Osteoblast (primary cell): ENCODE measurements around the gene NPAS3. TPM values are rescaled to one million over a fixed set of nuclear protein-coding genes. Genes with fewer than 3 reads are reported as not detected.

ENCODE experiments used
- DNase-seq: peaks from one replicate; pipeline ENCODE4 v3.0.0; 2011; ENCODE audit warnings: low spot score, mixed read lengths; ENCODE audit not compliant: insufficient read length; ENCODE audit errors: missing footprints
- H2AFZ ChIP-seq: 2 replicates; pipeline ENCODE4 v1.6.0; 2011; ENCODE audit warnings: mild to moderate bottlenecking, low read length
- H3K27ac ChIP-seq: 2 replicates; pipeline ENCODE4 v1.5.1; 2011; ENCODE audit warnings: mild to moderate bottlenecking, low read depth, low read length, moderate library complexity
- H3K27me3 ChIP-seq: 2 replicates; pipeline ENCODE4 v1.6.0; 2012; ENCODE audit warnings: mild to moderate bottlenecking, control low read depth, inconsistent platforms, low read length, moderate library complexity; ENCODE audit not compliant: insufficient read depth
- H3K36me3 ChIP-seq: 2 replicates; pipeline ENCODE4 v1.5.1; 2011; ENCODE audit warnings: mild to moderate bottlenecking, low read length, control low read depth, moderate library complexity; ENCODE audit not compliant: insufficient read depth
- H3K4me1 ChIP-seq: 2 replicates; pipeline ENCODE4 v1.5.1; 2011; ENCODE audit warnings: mild to moderate bottlenecking, low read length, control low read depth, moderate library complexity; ENCODE audit not compliant: insufficient read depth
- H3K4me2 ChIP-seq: 2 replicates; pipeline ENCODE4 v1.6.0; 2011; ENCODE audit warnings: mild to moderate bottlenecking, low read length; ENCODE audit not compliant: insufficient read depth
- H3K4me3 ChIP-seq: fragments of 200-600 bp; sonication (generic); 3 replicates; pipeline ENCODE4 v1.5.1; 2012; ENCODE audit warnings: mild to moderate bottlenecking, low read length, inconsistent platforms; ENCODE audit not compliant: insufficient read depth
- H3K79me2 ChIP-seq: 2 replicates; pipeline ENCODE4 v1.6.0; 2012; ENCODE audit warnings: mild to moderate bottlenecking, low read length, control low read depth, inconsistent platforms; ENCODE audit not compliant: insufficient read depth
- H3K9me3 ChIP-seq: 2 replicates; pipeline ENCODE4 v1.5.1; 2011; ENCODE audit warnings: low read depth, low read length, control low read depth
- H4K20me1 ChIP-seq: 2 replicates; pipeline ENCODE4 v1.6.0; 2012; ENCODE audit warnings: mild to moderate bottlenecking, low read length, control low read depth; ENCODE audit not compliant: insufficient read depth
- total RNA-seq: library from RNA; depleted of rRNA; stranded (reverse); fragments of >200 nt; gene quantifications from 2 replicates; pipeline ENCODE4 v1.2.3, GENCODE V29; 2012
- TF ChIP-seq, protein P1 (sequence below): IDR thresholded peaks from 2 replicates; pipeline ENCODE4 v1.5.1; 2011; ENCODE audit warnings: mild to moderate bottlenecking, low read depth, low read length, moderate library complexity; ENCODE audit errors: extremely low read depth

Gene NPAS3
- total RNA-seq, 1 donor = 0.72 TPM

- no peaks in the 10 kb centered on the region for H3K9me3 ChIP-seq
- H3K4me3 ChIP-seq = no peak overlapping the region
- no peak overlapping the region for H3K4me2 ChIP-seq
- TF ChIP-seq, protein P1, sequence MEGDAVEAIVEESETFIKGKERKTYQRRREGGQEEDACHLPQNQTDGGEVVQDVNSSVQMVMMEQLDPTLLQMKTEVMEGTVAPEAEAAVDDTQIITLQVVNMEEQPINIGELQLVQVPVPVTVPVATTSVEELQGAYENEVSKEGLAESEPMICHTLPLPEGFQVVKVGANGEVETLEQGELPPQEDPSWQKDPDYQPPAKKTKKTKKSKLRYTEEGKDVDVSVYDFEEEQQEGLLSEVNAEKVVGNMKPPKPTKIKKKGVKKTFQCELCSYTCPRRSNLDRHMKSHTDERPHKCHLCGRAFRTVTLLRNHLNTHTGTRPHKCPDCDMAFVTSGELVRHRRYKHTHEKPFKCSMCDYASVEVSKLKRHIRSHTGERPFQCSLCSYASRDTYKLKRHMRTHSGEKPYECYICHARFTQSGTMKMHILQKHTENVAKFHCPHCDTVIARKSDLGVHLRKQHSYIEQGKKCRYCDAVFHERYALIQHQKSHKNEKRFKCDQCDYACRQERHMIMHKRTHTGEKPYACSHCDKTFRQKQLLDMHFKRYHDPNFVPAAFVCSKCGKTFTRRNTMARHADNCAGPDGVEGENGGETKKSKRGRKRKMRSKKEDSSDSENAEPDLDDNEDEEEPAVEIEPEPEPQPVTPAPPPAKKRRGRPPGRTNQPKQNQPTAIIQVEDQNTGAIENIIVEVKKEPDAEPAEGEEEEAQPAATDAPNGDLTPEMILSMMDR = no peak
- H3K79me2 ChIP-seq = no peaks in the 10 kb centered on the region
- H4K20me1 ChIP-seq = no peaks in the 10 kb centered on the region
- H3K4me1 ChIP-seq = no peaks in the 10 kb centered on the region
- H3K36me3 ChIP-seq = no peaks in the 10 kb centered on the region
- H3K27ac ChIP-seq = no peak overlapping the region
- H2AFZ ChIP-seq = no peak overlapping the region
- H3K27me3 ChIP-seq = no peaks in the 10 kb centered on the region
- DNase-seq = no peak
These were observed 531.2 kb downstream of the NPAS3 start for GRCh38 chr14:33469898-33470297.

- no peak overlapping the region for H3K4me2 ChIP-seq
- H4K20me1 ChIP-seq = no peaks in the 10 kb centered on the region
- H3K27me3 ChIP-seq = no peaks in the 10 kb centered on the region
- H3K4me1 ChIP-seq = no peaks in the 10 kb centered on the region
- no peak overlapping the region for H3K27ac ChIP-seq
- no peak overlapping the region for H3K4me3 ChIP-seq
- TF ChIP-seq, protein P1 = no peak
- H3K79me2 ChIP-seq = no peaks in the 10 kb centered on the region
- no peaks in the 10 kb centered on the region for H3K36me3 ChIP-seq
- H2AFZ ChIP-seq = no peak overlapping the region
- H3K9me3 ChIP-seq = no peaks in the 10 kb centered on the region
- no peak for DNase-seq
These were observed 533.1 kb downstream of the NPAS3 start for GRCh38 chr14:33471776-33472175.

DNA sequence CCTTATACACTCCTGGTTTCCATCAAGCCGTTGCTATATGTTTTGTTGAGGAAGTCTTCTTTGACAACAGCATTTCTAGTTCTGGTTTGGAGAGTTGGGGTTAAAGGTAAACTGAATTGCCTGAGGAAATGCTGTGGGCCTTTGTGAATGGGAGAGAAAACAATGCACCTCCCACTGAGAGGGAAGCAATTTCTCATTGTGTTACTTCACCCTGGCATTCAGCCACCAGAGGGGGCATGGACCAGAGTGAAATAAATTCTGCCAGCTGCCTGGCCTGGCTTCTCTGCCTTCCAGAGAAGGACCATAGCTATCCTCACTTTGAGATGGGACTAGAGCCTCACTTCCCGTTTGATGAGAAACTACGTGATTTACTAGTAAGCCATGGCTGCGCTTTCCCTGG lies 536.9 kb downstream of the NPAS3 start:
- Histone ChIP-seq H2AFZ (no peak overlapping the region), H4K20me1 (no peaks in the 10 kb centered on the region), H3K9me3 (no peaks in the 10 kb centered on the region), H3K79me2 (no peaks in the 10 kb centered on the region), H3K4me1 (no peaks in the 10 kb centered on the region), H3K27me3 (no peaks in the 10 kb centered on the region), H3K4me2 (no peak overlapping the region), H3K27ac (no peak overlapping the region), H3K4me3 (no peak overlapping the region), H3K36me3 (no peaks in the 10 kb centered on the region)
- TF ChIP-seq, protein P1 = peak; percentile 22
- DNase-seq = no peak

GRCh38 chr14:33477797-33478196 lies 539.1 kb downstream of the NPAS3 start:
- Histone ChIP-seq H3K4me3 (no peak overlapping the region), H3K27ac (no peak overlapping the region), H3K4me1 (no peaks in the 10 kb centered on the region), H3K4me2 (no peak overlapping the region), H3K79me2 (no peaks in the 10 kb centered on the region), H2AFZ (no peak overlapping the region), H3K9me3 (no peaks in the 10 kb centered on the region), H3K27me3 (no peaks in the 10 kb centered on the region), H4K20me1 (no peaks in the 10 kb centered on the region), H3K36me3 (no peaks in the 10 kb centered on the region)
- TF ChIP-seq, protein P1 = no peak
- no peak for DNase-seq
